GM23338 (cell line): Measurements from ENCODE around the gene SLC9C1. TPM values are rescaled to one million over a fixed set of nuclear protein-coding genes. Genes with fewer than 3 reads are reported as not detected.

Source experiments
- ATAC-seq: fragments of 200-7000 bp; cut with Tn5 transposase; 3 replicates; pipeline ENCODE4 v1.9.1; 2020
- DNase-seq: peaks from one replicate; pipeline ENCODE4 v3.0.0-alpha.2; 2015; ENCODE audit warnings: low spot score
- H2AFZ ChIP-seq: fragments of 200-600 bp; sonication (generic); 2 replicates; pipeline ENCODE4 v1.8.0; 2016; ENCODE audit warnings: antibody characterized with exemption, mild to moderate bottlenecking, moderate library complexity
- H3F3A ChIP-seq: fragments of 200-600 bp; sonication (generic); replicated peaks from 2 replicates; pipeline ENCODE4 v1.8.0; 2017; ENCODE audit warnings: antibody characterized with exemption, mixed run types, low read depth
- H3K27ac ChIP-seq: fragments of 200-600 bp; sonication (generic); 2 replicates; pipeline ENCODE4 v1.6.1; 2016; ENCODE audit warnings: low read depth
- H3K27me3 ChIP-seq: fragments of 200-600 bp; sonication (generic); 2 replicates; pipeline ENCODE4 v1.8.0; 2016; ENCODE audit warnings: mild to moderate bottlenecking, mixed run types, moderate library complexity; ENCODE audit not compliant: insufficient read depth
- H3K36me3 ChIP-seq: fragments of 200-600 bp; sonication (generic); 2 replicates; pipeline ENCODE4 v1.8.0; 2016; ENCODE audit warnings: mild to moderate bottlenecking; ENCODE audit not compliant: insufficient read depth
- H3K4me1 ChIP-seq: fragments of 200-600 bp; sonication (generic); 2 replicates; pipeline ENCODE4 v1.8.0; 2016; ENCODE audit warnings: mild to moderate bottlenecking, moderate library complexity; ENCODE audit not compliant: insufficient read depth
- H3K4me2 ChIP-seq: fragments of 200-600 bp; sonication (generic); 2 replicates; pipeline ENCODE4 v1.7.1; 2017; ENCODE audit warnings: mixed run types
- H3K4me3 ChIP-seq: fragments of 200-600 bp; sonication (generic); 2 replicates; pipeline ENCODE4 v1.6.1; 2016; ENCODE audit warnings: mixed run types
- H3K79me2 ChIP-seq: fragments of 200-600 bp; sonication (generic); replicated peaks from 2 replicates; pipeline ENCODE4 v1.8.0; 2017; ENCODE audit warnings: mild to moderate bottlenecking; ENCODE audit not compliant: insufficient read depth
- H3K9me2 ChIP-seq: fragments of 200-600 bp; sonication (generic); 2 replicates; pipeline ENCODE4 v1.8.0; 2017; ENCODE audit not compliant: insufficient read depth
- H4K20me1 ChIP-seq: fragments of 200-600 bp; sonication (generic); replicated peaks from 2 replicates; pipeline ENCODE4 v1.8.0; 2017; ENCODE audit warnings: mild to moderate bottlenecking; ENCODE audit not compliant: insufficient read depth
- H3K27ac Mint-ChIP-seq: 2 replicates; pipeline ENCODE4 v1.8.0; 2020; ENCODE audit warnings: inconsistent platforms, mild to moderate bottlenecking, moderate library complexity, mixed read lengths
- H3K27me3 Mint-ChIP-seq: 3 replicates; pipeline ENCODE4 v1.8.0; 2022; ENCODE audit warnings: low read depth, mild to moderate bottlenecking, moderate library complexity, mixed read lengths, inconsistent platforms; ENCODE audit not compliant: insufficient read depth, poor library complexity
- H3K36me3 Mint-ChIP-seq: 3 replicates; pipeline ENCODE4 v1.8.0; 2021; ENCODE audit warnings: low read depth, mild to moderate bottlenecking, inconsistent platforms, moderate library complexity, mixed read lengths
- H3K4me1 Mint-ChIP-seq: 3 replicates; pipeline ENCODE4 v1.8.0; 2020; ENCODE audit warnings: mild to moderate bottlenecking, inconsistent platforms, mixed read lengths
- H3K4me3 Mint-ChIP-seq: 3 replicates; pipeline ENCODE4 v1.8.0; 2021; ENCODE audit warnings: moderate library complexity, mild to moderate bottlenecking, inconsistent platforms, mixed read lengths
- H3K9me3 Mint-ChIP-seq: 3 replicates; pipeline ENCODE4 v1.8.0; 2020; ENCODE audit warnings: moderate library complexity, mild to moderate bottlenecking, inconsistent platforms, mixed read lengths
- CREB1 ChIP-seq: fragments of 250-450 bp; sonication (Bioruptor Pico); IDR thresholded peaks from 2 replicates; pipeline ENCODE4 v1.5.0; 2020; ENCODE audit warnings: low read depth, mild to moderate bottlenecking, moderate library complexity
- CTCF ChIP-seq, 2 experiments: fragments of 200-600 bp in 1 of 2; sonication (generic) in 1 of 2; conservative IDR thresholded peaks; 2 replicates each; pipeline versions ENCODE4 v1.5.1 to v1.6.1; 2016 to 2017; ENCODE audit warnings: antibody characterized with exemption in 2 of 2, low read depth in 2 of 2, mild to moderate bottlenecking in 2 of 2, moderate library complexity in 1 of 2
- ETS1 ChIP-seq: IDR thresholded peaks from 2 replicates; pipeline ENCODE4 v1.6.1; 2016; ENCODE audit warnings: antibody characterized with exemption
- EZH2 ChIP-seq: fragments of 200-600 bp; sonication (generic); IDR thresholded peaks from one replicate; pipeline ENCODE4 v1.8.0; 2017; ENCODE audit warnings: antibody characterized with exemption, mild to moderate bottlenecking, low read depth; ENCODE audit not compliant: unreplicated experiment
- EZH2phosphoT487 ChIP-seq: fragments of 200-600 bp; sonication (generic); IDR thresholded peaks from one replicate; pipeline ENCODE4 v1.8.1; 2018; ENCODE audit warnings: antibody characterized with exemption; ENCODE audit not compliant: unreplicated experiment
- JUNB ChIP-seq: IDR thresholded peaks from one replicate; pipeline ENCODE4 v1.6.1; 2016; ENCODE audit warnings: antibody characterized with exemption; ENCODE audit not compliant: unreplicated experiment
- NANOG ChIP-seq: IDR thresholded peaks from 2 replicates; pipeline ENCODE4 v1.6.1; 2016; ENCODE audit warnings: antibody characterized with exemption, borderline replicate concordance
- REST ChIP-seq: IDR thresholded peaks from one replicate; pipeline ENCODE4 v1.6.1; 2018; ENCODE audit warnings: antibody characterized with exemption; ENCODE audit not compliant: unreplicated experiment
- STAT1 ChIP-seq: IDR thresholded peaks from one replicate; pipeline ENCODE4 v1.6.1; 2016; ENCODE audit warnings: antibody characterized with exemption; ENCODE audit not compliant: unreplicated experiment
- ZNF114 ChIP-seq: fragments of 250-450 bp; sonication (Bioruptor Pico); IDR thresholded peaks from 2 replicates; pipeline ENCODE4 v1.5.0; 2020; ENCODE audit warnings: mild to moderate bottlenecking, moderate library complexity
- ZNF331 ChIP-seq: fragments of 250-450 bp; sonication (Bioruptor Pico); IDR thresholded peaks from 2 replicates; pipeline ENCODE4 v1.5.0; 2020; ENCODE audit warnings: low read depth, mild to moderate bottlenecking, moderate library complexity
- polyA plus RNA-seq: library from polyadenylated mRNA; unstranded; fragments of >200 nt; fragmentation: Nextera tagmentation; extraction: Ambion mirVana; gene quantifications from 2 replicates; pipeline ENCODE4 v1.2.1, GENCODE V29; 2016
- total RNA-seq: library from RNA; depleted of rRNA; stranded (reverse); fragments of >200 nt; shearing (Covaris generic); gene quantifications from 2 replicates; pipeline ENCODE4 v1.2.3, GENCODE V29; 2014

Gene SLC9C1
- total and polyA plus RNA-seq, 2 experiments from 2014 or later = 0.97 to 1.8 TPM

- TF ChIP-seq CTCF (conservative IDR thresholded peaks at IDR 0.05; ENCODE audit: low read depth in 2 of 2) (no peak), CREB1 (CRISPR knock-in tag) (no peak), JUNB (no peak), NANOG (no peak), EZH2 (no peak), ZNF331 (CRISPR knock-in tag) (no peak)
Observed at GRCh38 chr3:112097378-112097777, 196.6 kb downstream of the SLC9C1 start (continued).

GRCh38 chr3:112096176-112096575, 197.8 kb downstream of the SLC9C1 start:
- ATAC-seq (no peak), DNase-seq (no peak)
- Histone ChIP-seq H3K36me3 (no peaks in the 10 kb centered on the region), H3K27ac (no peak overlapping the region; the same call in 1 of the 2 replicates), H3K4me3 (no peak overlapping the region), H3K79me2 (peaks cover 17% of the 10 kb centered on the region), H3K4me1 (peaks cover 15% of the 10 kb centered on the region), H3K4me2 (no peak overlapping the region), H3K9me2 (peaks cover 4% of the 10 kb centered on the region; the same call in 1 of the 2 replicates), H3F3A (no peaks in the 10 kb centered on the region), H2AFZ (no peak overlapping the region), H3K27me3 (no peaks in the 10 kb centered on the region), H4K20me1 (no peaks in the 10 kb centered on the region)
- H3K9me3 Mint-ChIP-seq = no peaks in the 10 kb centered on the region
- no peak overlapping the region for H3K27ac Mint-ChIP-seq
- no peak overlapping the region for H3K4me3 Mint-ChIP-seq
- peaks cover 1% of the 10 kb centered on the region for H3K27me3 Mint-ChIP-seq
- H3K36me3 Mint-ChIP-seq = no peaks in the 10 kb centered on the region; the same call in 1 of the 3 replicates
- peaks cover 15% of the 10 kb centered on the region for H3K4me1 Mint-ChIP-seq
- no peak for TF ChIP-seq EZH2phosphoT487
- no peak for TF ChIP-seq ZNF114 (CRISPR knock-in tag)
- no peak for TF ChIP-seq NANOG
- no peak for TF ChIP-seq CREB1 (CRISPR knock-in tag)
- no peak for TF ChIP-seq EZH2
- TF ChIP-seq JUNB = no peak
- TF ChIP-seq ZNF331 (CRISPR knock-in tag) = no peak
- no peak for TF ChIP-seq ETS1
- no peak for TF ChIP-seq STAT1
- no peak for TF ChIP-seq REST
- TF ChIP-seq CTCF (conservative IDR thresholded peaks at IDR 0.05; ENCODE audit: low read depth in 2 of 2) = no peak
